ENCODE results near the gene ZDHHC11B.

GRCh38 chr5:674630-675011 is 109.9 kb downstream of the ZDHHC11B start:
- TF ChIP-seq EZH2 (conservative IDR thresholded peaks at IDR 0.05; ENCODE audit: low read depth, low read length) = no peak
- TF ChIP-seq ZNF34 (CRISPR knock-in tag; IDR thresholded peaks at IDR 0.05; ENCODE audit: borderline replicate concordance) = no peak
